Activated gamma-delta T cell treated with anti-CD3 and anti-CD28 coated beads, Interleukin-2, amount 50 U/mL, for 16 hours (primary cell): ENCODE measurements around the gene ZFYVE9.
"Not testable (repeated sequence)": the region's sequence is repeated elsewhere in the genome, so short reads cannot be mapped to it uniquely, and the experiment has no call there.

Experiments
- DNase-seq: peaks from one replicate; pipeline ENCODE4 v3.0.0-alpha.2; 2020; ENCODE audit warnings: low read depth

ZFYVE9 gene

DNA sequence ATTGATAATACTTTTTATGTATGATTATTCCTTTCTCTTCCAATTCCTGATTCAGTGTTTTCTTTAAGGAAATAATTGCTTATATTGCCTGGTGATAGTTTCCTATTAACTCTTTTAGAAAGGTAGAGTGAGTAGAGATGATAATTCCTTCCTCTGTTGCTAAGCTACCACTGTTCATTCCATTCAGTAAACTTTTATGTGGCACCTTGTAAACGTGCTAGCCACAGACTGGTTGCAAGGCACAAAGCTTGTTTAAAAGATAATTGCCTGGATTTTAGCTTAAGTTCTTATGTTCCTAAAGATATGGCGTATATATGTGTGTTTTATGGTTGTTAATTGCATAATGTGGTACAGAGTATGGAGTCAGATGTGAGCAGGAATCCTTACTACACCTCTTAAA is 3.2 kb downstream of the ZFYVE9 start:
- no peak for DNase-seq

DNA sequence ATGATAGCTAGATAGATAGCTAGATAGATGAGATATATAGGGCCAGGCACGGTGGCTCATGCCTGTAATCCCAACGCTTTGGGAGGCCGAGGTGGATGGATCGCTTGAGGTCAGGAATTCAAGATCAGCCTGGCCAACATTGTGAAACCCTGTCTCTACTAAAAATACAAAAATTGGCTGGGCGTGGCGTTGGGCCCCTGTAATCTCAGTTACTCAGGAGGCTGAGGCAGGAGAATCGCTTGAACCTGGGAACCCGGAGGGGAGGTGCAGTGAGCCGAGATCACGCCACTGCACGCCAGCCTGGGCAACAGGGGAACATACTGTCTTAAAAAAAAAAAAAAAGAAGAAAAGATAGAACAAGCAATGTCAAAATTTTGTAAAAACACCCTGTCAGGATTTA is 8.6 kb downstream of the ZFYVE9 start:
- DNase-seq, result not testable (repeated sequence)

DNA sequence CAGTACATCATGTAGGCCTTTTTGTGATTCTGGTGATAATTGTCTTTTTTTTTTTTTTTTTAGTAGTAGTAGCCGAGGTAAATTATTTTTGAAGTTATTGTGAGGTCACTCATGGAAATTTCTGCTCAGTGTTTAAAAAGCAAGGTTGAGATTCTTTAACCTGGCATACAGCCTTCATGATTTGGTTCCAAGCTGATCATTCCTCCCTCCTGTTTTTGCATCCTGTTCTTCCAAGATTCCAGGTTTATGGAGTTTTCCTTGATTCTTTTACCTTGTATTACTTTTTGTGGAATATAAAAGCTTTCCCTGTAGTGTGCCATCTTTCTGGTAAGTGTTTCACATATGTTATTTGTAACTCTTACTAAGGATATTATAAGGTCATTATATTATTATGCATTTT is 9.1 kb downstream of the ZFYVE9 start:
- no peak for DNase-seq

DNA sequence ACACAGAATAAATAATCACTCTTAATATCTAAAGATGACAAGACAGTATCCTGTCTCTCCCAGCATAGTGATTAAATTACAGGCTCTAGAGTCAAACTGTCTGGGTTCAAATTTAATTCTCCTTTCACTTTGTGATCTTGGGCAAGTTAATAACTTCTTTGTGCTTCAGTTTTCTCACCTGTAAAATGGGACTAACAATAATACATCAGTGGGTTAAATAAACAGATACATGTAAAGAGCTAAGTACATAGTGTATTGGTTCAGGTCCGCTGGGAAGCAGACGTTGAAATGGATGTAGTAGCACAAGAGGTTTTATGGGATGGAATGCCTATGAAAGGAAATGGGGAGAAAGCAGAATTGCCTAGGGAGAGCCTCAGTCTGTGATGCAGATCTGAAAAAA is 10.7 kb downstream of the ZFYVE9 start:
- no peak for DNase-seq

DNA sequence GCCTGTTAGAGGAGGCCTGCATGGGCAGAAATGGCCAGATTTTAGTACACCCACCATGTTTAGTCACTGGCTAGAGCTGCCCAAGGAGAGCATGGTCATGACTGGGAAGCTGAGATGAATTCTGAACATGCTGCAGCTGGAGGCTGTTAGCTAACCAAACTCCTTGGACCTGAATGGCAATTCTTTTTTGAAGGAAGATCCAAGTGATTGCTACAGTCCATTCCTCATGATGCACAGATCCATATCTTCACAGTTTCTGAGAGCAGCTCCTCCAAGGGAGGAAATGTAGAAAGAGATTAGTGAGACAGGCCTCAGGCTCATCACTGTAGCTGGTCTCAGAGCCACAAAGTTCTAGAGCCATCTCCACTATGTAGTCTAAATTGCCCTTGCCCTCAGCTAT is 11.1 kb downstream of the ZFYVE9 start:
- no peak for DNase-seq

DNA sequence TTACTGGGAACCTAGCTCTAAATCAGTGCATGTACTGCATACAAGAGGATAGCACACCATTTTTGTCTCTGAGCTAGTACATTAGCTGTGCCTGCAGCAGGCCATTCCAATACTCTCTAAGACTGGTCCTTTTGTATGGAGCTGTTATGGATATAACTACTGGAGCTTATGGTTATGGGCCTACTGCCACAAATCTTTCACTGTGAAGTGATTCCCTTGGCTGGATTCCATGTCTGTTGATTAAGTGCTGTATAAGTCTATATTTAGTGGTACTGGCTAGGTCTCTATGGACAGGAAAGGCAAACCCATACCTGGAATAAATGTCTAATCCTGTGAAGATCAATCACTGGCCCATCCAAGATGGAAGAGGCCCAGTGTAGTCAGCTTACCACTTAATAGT is 12.0 kb downstream of the ZFYVE9 start:
- DNase-seq, result no peak

DNA sequence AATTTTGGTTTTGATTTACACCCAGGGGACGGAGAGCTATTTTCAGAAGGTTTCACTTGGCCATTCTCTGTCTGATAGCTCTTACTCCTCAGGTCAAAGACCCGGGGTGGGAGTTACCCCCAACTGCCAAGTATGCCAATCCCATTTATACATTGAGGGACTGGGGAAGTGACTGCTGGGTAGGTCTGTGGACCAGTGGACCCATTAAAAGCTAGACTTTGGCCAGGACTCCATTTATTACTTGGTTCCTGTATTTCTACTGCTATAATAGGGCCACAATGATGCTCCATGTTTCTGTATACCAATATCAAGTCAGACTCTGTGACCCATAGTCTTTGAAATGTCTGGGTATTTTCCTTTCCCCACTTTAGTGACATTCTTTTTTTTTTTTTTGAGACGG is 14.6 kb downstream of the ZFYVE9 start:
- no peak for DNase-seq

DNA sequence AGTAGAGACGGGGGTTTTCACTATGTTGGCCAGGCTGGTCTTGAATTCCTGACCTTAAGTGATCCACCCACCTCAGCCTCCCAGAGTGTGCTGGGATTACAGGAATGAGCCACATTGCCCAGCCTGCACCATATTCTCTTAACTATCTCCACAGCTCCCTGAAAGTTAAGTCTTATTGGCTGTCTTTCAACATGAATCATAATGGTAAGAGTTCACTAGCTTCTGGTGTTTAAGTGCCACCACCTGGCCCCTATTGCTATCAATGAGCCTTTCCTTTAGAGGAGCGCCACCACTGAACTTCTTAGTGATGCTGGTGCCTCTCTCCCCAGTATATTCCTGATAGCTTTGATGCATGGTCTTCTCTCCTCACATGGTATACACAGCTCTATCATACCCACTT is 15.7 kb downstream of the ZFYVE9 start:
- DNase-seq, result no peak

DNA sequence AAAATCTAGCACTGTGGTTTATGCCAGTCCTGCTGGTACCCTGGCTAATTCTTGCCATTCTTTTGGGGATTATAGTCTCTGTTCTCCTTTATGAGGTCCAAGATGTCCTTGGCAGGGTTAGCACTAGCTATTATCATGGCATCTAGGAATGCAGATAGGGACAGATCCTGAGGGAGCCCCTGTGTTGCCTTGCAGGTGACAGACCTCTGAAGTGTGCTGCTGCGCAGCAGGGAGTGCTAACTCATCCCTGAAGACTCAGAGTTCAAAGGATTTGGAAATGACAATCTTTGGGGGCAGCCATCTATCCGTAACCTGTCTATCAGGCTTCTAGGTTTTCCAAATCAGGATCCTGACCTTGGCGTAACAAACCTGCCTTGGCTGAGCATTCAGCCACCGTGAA is 16.3 kb downstream of the ZFYVE9 start:
- no peak for DNase-seq

DNA sequence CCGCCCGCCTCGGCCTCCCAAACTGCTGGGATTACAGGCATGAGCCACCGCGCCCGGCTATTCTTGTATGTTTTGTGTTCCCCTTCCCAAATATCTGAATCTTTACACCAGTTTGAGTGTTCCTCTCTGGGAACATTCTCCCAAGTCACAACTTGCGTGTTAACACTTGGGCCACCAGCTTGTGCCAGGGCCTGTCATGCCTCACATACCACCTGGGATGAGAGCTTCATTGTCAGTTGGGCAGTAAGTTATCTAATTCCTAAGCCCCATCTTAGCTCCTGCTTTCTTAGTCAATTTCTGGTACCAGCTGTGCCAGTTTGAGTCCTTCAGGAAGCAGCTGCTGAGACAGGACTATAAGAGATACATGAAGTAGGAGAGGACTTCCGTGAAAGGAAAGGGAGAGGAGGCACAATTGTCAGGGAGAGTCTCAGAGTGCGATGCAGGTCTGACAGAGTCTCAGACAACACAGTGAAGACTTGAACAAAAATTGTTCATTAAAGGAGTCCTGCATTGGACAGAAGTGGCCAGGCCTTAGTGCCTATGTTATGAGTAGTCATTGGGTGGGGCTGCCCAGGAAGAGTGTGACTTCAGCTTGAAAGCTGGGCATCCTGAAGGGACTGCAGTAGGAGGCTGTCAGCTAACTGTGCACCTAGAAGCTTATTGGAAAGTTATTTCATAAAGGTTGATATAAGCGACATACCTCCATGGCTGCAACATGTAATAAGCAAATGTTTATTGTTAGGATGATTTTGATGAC is 17.3 kb downstream of the ZFYVE9 start:
- no peak for DNase-seq

DNA sequence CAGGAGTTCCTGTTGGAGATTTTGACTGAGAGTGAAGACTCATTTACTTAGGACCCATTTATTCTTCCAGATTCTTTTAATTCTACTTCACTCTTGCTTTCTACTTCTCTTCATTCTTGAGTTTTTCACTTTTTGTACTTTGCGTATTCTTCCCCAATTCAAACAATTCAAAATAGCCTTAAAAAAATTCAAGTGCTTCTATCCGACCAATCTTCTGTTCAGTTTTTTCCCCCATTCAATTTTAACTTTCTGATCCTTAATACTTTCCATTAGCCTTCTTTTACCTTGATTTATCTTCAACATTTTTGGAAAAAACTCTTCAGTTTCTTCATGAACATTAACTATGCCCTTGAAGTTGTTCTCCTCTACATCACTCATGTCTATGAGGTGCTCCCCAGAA is 21.1 kb downstream of the ZFYVE9 start:
- DNase-seq, result no peak

DNA sequence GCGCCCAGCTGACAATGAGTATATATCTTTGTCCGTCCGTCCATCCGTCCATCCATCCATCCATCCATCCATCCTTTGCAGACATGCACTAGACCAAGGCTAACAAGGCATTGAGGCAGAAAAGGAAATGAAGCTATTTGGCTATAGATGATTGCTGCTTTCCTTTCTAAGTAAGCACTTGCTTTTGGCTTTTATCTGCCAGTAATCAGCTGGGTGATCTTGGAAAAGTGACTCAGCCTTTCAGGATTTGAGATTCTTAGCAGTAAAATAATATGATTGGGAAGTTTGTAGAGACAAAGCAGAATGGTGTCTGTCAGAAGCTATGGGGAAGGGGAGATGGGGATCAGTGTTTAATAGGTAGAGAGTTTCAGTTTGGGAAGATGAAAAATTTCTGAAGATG is 22.7 kb downstream of the ZFYVE9 start:
- DNase-seq, result no peak

DNA sequence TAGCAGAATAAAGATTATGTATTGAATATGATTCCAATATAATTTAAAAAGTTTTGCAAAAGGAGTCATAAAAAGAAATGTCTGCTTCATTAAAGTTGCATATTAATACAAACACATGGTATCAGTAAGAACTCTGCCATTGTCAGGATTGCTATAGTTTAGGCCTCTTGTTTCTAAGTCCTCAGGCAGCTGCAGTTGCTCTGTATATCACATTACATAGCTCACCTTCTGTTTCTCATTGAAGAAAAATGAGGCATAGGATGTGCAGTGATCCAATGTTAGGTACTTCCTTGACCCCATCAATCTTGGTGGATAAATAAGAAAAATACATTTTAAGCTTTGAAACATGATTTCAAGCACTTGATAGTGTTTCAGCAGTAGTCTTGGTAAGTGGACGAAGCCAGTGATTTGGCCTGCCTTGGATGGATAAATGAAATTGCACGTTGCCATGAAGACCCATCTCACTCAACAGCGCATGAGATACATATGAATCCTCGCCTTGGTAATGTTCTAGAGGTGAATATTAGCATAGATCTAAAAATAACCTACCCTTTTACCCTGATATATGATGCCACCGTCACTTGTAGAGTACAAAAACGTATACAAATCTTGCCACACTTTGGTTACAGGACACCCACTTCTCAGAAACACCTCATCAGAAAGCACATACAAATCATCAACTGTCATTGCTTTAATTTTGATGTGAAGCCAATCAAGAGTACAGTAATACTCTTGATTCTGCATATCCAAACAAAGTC is 25.3 kb downstream of the ZFYVE9 start:
- no peak for DNase-seq

DNA sequence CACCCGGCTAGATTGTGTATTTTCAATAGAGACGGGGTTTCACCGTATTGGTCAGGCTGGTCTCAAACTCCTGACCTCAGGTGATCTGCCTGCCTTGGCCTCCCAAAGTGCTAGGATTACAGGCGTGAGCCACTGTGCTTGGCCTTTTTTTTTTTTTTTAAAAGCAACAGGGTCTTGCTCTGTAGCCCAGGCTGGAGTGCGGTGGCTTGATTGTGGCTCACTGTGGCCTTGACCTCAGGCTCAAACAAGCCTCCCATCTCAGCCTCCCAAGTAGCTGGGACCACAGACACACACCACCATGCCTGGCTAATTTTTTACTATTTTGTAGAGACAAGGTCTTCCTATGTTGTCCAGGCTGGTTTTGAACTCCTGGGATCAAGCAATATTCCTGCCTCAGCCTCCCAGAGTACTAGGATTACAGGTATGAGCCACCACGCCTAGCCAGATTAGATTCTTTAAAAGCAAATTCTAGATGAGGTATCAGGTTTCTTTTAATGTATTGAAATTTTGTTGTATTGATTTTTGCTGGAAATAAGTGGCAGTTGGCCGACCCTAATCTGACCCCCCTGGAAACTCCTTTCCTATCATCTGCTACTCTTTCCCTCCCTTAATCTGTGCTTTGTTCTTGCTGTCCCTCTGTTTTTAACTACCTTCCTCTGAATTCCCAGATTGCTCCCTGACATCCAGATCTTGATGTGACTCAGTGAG is 26.6 kb downstream of the ZFYVE9 start:
- DNase-seq, result no peak

DNA sequence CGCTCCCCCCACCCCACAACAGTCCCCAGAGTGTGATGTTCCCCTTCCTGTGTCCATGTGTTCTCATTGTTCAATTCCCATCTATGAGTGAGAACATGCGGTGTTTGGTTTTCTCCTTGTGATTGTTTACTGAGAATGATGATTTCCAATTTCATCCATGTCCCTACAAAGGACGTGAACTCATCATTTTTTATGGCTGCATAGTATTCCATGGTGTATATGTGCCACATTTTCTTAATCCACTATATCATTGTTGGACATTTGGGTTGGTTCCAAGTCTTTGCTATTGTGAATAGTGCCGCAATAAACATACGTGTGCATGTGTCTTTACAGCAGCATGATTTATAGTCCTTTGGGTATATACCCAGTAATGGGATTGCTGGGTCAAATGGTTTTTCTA is 29.3 kb downstream of the ZFYVE9 start:
- not testable (repeated sequence) for DNase-seq

DNA sequence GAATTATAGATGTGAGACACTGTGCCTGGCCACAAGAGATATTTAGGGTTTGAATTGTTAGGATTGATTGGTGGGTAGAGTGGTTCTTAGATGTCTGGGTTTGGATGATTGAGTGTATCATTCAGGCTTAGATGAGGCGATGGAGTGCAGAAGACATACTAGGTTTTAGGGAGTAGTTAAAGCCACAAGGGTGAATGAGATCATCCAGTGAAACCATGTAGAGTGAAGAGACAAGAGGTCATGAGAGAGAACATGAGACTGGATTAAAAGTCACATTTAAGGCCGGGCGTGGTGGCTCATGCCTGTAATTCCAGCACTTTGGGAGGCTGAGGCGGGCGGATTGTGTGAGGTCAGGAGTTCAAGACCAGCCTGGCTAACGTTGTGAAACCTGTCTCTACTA is 37.2 kb downstream of the ZFYVE9 start:
- DNase-seq, result no peak

DNA sequence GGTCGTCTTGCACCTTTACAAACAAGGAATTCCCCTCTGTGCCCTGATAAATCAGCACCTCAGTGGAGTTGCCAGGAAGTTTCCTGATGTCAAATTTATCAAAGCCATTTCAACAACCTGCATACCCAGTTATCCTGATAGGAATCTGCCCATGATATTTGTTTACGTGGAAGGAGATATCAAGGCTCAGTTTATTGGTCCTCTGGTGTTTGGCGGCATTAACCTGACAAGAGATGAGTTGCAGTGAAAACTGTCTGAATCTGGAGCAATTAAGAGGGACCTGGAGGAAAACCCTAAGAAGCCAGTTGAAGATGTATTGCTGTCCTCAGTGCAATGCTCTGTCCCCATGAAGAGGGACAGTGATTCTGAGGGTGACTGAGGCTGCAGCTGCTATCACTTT is 38.3 kb downstream of the ZFYVE9 start:
- DNase-seq, result no peak

DNA sequence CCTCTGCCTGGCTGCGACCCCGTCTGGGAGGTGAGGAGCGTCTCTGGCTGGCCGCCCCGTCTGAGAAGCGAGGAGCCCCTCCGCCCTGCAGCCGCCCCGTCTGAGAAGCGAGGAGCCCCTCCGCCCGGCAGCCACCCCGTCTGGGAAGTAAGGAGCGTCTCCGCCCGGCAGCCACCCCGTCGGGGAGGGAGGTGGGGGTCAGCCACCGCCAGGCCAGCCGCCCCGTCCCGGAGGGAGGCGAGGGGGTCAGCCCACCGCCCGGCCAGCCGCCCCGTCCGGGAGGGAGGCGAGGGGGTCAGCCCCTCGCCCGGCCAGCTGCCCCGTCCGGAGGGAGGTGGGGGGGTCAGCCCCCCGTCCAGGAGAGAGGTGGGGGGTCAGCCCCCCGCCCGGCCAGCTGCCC is 39.9 kb downstream of the ZFYVE9 start:
- DNase-seq, result not testable (repeated sequence)

DNA sequence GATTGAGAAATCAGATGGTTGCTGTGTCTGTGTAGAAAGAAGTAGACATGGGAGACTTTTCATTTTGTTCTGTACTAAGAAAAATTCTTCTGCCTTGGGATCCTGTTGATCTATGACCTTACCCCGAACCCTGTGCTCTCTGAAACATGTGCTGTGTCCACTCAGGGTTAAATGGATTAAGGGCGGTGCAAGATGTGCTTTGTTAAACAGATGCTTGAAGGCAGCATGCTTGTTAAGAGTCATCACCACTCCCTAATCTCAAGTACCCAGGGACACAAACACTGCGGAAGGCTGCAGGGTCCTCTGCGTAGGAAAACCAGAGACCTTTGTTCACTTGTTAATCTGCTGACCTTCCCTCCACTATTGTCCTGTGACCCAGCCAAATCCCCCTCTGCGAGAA is 40.4 kb downstream of the ZFYVE9 start:
- DNase-seq, result not testable (repeated sequence)

DNA sequence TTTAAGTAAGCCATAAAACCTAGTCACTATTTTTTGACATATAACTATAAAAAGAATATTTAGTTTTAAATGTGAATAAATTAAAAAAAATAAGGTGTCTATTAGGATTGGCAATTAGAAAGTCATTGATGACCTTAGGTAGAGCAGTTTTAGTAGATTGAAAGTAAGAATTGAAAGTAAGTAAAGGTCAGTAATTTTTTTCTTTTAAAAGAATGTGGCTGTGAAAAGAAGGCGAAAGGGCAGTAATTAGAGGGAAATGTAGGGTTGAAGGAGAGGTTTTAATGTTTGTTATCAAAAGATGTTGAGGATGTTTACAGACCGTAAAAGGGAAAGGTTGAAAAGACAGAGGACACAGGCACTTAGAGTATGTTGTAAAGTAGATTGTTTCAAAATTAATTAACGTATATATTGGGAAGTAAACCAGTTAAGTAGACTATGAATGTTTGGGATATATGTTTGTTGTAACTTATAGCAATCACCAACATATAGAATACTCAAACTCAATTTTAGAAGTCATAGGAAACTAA is 41.0 kb downstream of the ZFYVE9 start:
- no peak for DNase-seq

DNA sequence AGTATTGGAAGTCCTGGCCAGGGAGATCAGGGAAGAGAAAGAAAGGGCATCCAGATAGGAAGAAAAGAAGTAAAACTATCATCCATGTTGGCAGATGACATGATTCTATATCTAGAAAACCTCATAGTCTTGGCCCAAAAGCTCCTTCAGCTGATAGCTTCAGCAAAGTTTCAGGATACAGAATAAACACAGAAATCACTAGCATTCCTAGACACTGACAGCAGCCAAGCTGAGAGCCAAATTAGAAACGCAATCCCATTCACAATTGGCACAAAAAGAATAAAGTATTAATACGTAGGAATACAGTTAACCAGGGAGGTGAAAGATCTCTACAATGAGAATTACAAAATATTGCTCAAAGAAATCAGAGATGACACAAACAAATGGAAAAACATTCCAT is 44.6 kb downstream of the ZFYVE9 start:
- no peak for DNase-seq

DNA sequence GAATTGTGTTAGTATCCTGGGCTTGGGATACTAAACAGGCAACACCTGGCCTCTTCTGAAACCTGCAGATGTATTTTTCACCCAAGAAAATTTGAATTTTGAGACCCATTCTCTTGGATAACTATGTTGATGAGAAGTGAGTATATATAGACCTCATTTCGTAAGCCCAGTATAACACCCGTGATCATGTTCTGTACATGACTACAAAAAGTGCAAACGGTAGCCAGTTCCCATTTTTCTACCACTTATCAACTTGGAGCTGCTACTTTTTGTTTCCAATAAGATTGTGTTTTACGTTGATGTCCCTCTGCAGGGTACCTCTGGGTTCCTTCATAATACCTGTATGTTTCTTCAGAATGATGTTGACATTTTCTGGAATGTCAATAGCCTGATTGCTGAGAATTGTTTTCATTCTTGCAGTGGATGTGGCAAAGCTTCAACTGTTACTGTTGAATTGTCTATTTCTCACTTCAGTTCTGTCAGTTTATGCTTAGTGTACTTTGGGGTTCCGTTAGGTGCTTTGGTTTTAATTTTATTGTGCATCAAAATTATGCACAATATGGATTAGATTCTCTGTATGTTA is 48.1 kb downstream of the ZFYVE9 start:
- no peak for DNase-seq
